HL-60/S4 treated with retinoic acid at 250 ng/mL for 4 days and 3 days (cell line): Measurements from ENCODE around the gene KLF12.

ENCODE experiments used
- in situ Hi-C: fragments of 300-500 bp; cut with MboI; formaldehyde crosslinking; loops from 2 replicates; pipeline ENCODE4 v1.7.0; 2022; ENCODE audit warnings: low sequenced_read_pairs

Gene KLF12

DNA sequence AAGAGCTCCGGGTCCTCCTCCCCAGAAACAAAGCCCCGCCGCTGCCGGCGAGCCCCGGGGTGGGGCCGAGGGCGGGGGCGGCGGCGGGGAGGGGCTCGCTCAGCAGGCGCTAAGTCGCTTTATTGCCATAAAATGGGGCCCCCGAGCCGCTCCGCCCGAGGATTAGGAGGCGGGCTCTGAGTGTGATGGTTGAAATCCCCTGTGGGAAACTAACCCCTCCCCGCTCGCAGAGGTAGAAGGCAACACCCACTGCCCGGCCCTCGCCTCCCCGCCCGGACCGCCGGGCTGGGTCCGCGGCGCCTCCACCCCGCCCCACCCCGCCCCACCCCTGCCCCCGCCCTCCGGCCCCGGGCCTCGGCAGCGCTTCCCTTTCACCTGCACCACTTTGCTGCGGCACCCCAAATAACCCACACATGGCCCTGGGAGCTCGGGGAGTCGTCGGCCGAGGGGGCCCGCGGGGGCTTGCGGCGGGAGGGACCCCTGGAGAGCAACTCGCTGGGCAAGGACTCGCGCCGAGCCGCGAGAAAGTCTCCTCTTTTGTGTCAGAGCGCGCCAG lies at the start of gene KLF12:
Gene KLF12 (minus strand): TSS at position 184 of the 556 bp plus-strand sequence.
- in situ Hi-C loops, result no loop called here

DNA sequence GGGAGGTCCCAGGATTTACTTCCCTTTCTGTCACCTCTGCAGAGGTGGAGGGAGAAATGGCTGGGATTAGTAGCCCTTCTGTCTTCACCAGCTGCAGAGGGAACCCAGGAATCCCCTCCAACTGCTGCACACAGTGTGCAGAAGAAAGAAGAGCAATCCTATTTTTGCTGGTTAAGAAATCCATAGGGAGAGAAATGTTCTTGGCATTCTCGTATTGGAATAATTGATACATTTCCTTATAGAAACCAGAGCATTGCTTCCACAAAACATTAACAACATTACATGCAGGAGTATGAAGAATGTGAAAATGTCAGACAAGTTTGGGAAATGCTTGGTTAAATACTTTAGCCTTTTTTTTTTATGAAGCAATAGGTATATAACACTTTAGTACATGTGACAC lies 48.3 kb upstream of the KLF12 start:
- in situ Hi-C loops, result no loop called here

DNA sequence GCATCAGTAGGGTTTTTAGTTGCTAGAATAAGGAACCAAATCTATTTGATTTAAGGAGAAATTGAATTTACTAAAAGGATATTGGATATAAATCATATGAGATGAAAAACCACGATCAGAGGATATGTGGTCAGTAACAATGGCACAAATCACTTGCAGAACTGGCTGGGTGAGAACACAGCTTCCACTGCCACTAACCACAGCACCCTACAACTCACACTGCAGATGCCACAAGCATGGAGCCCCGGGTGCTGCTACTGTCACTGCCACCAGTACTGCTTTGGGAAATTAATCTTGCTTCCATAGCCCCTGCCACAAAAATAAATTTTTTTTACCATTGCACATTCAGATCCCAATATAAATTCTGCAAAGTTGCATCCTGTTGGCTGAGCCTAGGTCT lies 40.6 kb upstream of the KLF12 start:
- in situ Hi-C loops, result no loop called here

DNA sequence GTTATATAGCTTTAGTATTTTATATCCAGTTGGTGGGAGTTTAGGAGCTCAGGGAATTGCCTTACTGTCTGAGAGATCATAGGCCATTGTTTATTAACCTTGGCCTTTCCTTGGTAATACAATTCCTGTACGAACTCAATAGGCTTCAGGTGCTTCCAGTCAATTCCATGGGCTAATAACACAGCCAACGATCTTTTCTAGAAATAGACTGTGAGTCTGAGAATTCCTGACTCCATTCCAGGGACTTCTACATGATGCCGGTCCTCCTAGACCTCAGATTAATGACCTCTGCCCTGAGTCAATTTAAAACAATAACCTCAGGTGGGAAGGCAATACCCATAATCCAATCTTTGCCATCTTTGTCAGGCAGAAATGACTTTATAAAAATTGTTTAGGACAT lies 39.6 kb upstream of the KLF12 start:
- in situ Hi-C loops, result no loop called here

DNA sequence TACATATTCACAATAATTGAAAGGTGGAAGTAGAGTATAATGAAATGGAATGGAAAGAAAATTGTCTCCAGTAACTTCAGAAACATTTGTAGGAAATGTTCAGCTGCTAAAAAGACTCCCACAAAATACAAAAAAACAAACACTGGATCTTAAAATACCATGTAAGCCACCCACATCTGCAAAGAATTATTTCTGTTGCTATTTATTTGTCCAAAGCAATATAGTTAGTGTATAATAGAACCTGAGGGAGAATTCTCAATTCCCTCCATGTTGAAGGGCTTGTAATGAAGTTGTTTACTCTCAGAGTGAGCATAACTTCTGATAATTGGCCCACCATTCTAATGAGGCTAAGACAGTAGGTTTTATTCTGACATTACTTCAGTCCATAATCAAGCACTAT lies 37.4 kb upstream of the KLF12 start:
- in situ Hi-C loops, result no loop called here

DNA sequence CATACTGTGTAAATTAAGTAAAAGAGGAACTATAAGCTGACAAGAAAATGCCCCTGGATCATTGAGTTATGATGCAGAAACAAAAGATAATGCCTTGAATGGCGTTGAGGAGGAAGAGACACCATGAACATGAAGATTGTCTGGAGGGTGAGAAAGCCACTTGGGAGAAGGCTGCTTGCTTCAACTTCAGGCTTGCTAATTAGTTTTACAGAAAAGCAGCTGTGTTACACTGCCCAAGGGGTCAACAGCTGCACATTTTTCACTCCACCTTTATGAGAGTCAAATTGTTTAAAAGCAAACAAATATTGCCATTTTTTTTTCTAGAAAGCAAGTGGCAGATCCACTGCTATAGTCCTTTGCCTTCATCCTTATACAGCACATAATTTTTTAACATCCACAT lies 35.5 kb upstream of the KLF12 start:
- in situ Hi-C loops, result no loop called here

DNA sequence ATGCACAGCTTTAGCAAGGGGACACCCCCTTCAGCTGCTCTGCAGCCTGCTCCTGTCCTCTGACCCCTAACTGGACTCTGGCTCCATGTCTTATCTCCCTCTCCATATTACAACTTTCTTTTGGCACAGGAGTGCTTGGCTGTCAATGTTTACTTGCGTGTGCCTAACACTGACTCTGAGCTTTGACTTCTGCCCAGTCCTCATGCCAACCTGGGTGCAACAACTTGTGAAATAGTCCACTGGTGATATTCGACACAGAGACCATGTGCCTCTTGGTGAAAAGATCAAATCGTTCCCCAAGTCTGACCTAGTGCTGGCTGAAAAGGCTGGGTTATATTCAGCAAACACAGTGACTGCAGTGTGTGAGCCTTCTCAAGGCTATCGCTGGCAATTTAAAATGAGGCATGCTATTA lies 34.1 kb upstream of the KLF12 start:
- in situ Hi-C loops, result no loop called here

DNA sequence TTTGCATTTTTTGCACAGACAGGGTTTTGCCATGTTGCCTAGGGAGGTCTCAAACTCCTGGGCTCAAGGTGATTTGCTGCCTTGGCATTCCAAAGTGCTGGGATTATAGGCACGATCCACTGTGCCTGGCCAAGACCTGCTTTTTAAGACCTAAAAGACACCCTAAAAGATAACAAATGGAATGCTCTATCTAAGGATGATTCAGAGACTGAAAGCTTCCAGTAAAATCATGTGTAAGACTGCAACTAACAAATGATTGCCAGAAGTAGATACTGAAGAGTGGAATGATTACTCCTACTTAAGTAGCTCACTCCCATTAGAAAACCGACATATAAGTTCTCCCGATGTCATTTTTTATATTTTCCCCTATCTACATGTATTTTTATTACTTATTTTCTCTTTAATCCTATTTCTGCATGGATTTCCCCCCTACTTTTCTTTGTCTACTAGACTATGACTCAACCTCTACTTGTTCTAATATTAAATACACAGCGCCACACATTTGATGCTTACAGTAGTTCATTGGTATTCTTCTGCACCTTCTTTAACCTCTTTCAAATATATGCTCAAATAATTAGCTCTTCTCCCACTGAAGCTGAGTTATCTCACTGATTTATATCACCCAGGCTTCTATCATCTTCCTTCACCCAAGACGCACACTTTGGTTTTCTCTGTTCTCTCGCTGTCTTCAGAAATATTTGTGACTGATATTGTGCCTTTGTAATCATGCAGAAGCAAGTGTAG lies 32.2 kb upstream of the KLF12 start:
- in situ Hi-C loops, result no loop called here

DNA sequence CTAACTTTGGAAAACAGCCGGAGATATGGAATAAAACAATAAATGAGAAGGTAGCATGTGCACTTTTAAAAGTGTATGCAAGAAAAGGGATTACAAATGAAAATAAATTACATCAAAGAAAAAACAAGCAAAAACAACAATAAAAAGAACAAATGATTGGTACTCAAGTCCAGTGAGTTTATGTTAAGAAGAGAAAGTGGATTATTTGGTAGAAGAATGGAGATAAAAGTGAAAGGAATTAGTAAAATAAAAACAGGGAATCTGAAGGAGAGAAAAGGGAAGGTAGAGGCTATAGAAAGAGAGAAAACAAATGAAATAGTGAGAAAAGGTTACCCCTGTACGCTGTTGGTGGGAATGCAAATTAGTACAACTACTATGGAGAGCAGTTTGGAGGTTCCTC lies 28.6 kb upstream of the KLF12 start:
- in situ Hi-C loops, result no loop called here

DNA sequence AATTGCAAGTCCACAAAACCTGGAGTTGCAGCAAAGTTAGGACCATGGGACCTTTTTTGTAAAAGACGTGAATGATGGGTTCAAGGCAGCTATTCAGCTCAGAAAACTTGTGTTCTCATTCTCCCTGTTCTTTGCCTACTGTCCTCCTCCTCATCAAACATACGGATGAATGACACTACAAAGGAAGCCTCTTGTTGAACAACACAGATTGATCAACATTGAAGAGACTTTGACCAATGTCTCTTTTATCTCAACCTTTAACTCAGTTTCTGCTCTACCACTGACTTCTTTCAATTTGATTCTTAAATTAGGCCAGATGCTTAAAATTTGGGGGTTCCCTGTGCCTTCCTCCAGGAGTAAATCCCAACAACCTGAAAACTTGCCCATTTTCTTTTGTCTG lies 27.9 kb upstream of the KLF12 start:
- in situ Hi-C loops, result no loop called here

DNA sequence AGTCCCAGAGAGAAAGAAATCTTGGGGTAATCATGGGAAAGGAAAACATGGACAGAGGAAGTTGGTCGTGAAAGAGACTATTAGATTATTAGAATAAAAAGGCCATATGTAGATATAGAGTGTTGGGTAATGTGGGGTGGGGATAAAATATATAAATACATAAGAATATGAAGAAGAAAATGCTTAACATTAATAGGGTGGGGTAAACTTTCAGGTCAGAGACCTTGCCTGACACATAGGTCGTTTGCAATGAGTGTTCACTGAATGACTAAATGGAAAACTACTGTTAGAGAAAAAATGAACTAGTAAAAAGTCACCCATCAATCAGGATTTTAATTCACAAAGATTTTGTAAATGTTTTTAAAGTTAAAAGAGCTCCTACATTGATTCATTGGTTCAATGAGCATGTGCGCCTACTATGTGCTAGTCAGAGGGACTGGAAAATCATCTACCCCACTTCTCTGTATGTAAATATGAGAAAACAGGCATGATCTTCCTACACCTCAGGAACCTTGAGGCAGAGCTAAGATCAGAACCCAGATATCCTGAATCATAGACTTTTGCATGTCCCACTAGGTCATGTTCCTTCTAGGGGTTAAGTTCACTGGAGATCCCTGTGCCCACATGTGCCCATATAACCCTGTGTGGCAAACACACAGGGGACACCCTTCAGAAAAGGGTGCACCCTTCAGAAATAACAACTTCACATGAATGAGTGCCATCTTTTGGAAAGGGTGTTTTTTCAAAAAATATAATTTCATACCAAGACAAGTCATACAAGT lies 24.6 kb upstream of the KLF12 start:
- in situ Hi-C loops, result no loop called here

DNA sequence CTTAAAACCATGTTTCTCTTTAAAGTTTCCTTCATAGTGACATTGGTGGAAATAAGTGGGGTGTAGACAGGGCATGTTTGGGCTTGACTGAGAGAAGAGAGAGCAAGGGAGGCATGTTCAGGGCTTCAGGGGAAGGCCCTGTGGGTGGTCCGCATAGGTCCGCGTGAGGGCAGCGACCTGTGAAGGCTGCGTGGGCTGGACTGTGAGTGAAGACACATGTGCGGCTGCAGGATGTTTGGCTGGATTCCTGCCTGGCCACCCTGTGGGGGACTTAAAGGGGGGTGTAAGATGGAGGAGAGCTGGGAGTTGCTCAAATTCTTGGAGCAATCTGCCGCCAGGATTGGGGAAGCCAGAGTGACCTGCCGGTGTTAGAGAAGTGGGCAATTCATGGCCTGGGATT lies 23.8 kb upstream of the KLF12 start:
- in situ Hi-C loops, result no loop called here

DNA sequence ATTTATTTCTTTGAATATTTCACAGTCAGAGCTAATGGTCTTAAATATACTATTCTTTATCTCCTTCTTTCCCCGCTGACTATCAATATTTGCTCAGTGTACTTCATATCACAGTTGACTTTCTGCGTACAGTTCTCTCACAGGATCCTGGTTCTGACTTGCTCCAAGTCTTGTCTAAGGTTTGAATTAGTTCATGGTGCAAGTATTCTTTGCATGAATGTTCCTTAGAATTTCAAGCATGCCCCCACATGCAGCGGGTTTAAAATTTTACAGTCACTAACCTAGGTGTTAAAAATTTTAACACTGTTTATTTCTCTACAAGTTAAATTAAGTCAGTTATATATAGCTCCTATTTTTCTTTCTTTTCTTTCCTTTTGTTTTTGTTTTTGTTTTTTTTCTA lies 20.8 kb upstream of the KLF12 start:
- in situ Hi-C loops, result no loop called here

DNA sequence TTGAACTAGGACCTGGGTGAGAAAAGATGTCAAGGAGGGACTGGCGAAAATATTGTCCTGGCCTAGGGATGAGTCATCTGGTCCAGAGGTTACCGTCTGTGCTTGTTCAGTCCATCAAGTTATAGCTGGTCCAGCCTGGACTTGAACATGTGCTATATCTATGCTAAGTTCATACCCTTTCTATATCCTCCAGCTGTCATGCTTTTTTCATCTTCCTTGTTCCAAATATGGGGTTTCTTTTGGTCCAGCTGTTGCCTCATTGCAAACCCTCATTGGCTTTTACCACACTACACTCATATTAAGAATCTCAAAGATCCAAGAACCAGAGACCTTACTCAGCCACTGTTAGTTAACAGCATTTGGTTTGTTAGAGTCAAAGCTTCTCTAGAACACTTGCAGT lies 19.1 kb upstream of the KLF12 start:
- in situ Hi-C loops, result no loop called here

DNA sequence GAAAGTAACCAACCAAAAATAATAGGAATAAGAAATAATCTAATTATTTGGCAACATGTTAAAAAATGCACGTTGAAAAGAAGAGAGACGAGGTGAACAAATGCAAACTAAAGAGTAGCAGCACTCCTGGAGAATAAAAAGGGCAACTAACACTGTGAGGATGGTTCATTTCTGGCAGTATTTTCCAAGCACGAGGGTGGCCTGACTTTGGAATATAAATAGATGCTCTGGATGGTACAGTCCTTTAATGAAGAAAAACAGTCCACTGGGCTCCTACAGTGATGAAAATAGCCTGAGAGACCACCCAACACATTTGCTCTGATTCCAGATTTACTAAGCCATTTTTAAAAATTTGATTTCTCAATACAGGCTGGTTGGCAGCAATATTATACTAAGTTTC lies 17.7 kb upstream of the KLF12 start:
- in situ Hi-C loops, result no loop called here

DNA sequence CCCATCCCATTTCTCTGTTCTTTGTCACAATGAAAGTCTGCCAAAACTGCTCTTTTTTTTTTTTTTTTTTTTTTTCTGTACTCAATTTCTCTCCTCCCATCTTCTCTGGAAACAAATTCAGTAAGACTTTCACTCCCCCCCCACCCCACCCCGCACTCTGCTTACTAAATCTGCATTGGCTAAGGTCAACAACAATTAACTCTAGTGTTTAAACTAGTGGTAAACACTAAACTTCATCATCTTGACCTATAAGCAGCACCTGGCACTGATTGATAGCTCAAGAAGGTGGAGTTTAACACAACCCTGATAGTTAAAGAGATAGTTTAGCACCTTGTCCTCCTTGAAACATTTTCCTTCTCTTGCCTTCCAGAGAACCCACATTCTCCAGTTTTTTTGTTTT lies 14.1 kb upstream of the KLF12 start:
- in situ Hi-C loops, result no loop called here

DNA sequence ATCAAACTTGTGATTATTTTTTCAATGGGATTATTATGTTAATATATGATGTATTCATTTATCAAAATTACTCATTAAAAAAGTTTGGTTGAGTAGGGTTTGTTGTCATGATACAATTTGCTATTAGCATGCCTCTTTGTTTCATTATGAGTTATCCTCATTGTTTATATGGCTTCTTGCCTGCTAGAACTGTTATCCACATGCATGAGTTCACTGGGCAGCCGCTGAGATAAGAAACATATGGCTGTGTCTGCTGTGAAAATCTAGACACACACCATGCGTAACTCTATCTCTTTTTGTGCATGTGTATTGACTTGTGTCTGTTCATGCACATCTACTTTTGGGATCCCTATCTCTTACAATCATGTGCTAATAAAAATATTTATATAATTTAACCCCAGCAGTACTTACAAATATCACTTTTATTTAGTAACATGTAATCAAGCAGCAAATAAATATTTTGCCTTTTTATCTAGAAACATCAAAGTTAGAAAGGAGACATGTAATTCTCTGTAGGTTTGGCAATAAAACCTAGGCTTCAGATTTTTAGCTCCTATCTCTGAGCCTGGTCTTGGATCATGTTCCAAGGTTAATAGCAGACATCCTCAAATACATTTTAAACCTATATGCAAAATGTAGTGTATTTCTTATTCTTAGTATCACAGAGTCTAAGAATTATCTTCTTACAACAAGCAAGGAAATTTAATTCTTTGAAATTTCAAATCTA lies 11.2 kb upstream of the KLF12 start:
- in situ Hi-C loops, result no loop called here

DNA sequence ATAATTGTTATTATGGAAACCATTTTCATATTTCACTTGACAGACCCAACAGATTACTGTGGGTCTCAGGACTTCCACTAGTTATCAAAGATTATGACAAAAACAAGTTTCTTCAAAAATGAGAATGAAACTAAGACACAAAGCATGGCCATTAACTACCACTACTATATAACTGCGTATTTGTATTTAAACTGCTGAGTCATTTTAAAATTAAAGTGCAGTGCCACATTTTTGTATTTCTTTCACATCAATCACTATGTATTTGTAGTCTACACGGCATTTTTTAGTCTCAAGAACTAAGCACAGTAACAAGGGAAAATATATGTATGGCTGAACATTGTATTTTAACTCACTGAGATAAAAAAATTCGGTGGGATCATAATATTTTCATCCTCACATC lies 10.1 kb upstream of the KLF12 start:
- in situ Hi-C loops, result no loop called here

DNA sequence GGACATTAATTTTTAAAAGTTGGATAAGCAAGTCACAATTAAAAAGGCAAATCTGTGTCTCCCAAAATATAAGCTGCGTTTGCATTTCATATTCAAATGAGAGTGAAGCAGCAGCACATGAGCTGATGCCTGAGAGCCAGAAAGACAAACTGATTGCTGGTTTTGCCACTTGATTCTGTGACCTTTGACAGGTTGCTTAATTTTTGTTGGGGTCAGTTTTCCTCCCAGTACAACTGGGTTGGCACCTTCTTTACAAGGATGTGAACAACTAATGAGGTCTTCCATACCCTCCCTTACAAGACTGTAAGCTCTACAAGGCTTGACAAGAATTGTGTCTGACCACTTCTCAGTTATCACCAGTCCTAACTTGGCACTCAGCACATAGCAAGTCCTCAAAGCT lies 8.1 kb upstream of the KLF12 start:
- in situ Hi-C loops, result no loop called here

DNA sequence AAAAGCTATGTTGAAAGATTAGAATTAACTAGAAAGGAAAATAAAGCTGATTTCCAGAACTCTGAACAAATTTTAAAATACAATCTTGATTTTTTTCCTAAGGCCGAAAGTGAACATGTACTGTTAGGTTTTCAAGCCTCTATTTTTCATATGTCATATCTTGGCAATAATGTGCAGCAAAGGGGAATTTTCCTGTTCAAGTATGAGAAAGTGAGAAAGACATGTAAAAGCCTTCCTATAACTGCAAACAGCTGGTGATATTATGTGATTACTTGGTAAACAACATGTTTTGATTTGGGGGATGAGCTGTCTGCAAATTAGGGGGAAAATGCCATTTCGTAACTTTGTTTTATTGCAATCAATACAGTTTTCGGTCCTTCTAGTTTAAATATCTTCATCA lies 4.0 kb upstream of the KLF12 start:
- in situ Hi-C loops, result no loop called here

DNA sequence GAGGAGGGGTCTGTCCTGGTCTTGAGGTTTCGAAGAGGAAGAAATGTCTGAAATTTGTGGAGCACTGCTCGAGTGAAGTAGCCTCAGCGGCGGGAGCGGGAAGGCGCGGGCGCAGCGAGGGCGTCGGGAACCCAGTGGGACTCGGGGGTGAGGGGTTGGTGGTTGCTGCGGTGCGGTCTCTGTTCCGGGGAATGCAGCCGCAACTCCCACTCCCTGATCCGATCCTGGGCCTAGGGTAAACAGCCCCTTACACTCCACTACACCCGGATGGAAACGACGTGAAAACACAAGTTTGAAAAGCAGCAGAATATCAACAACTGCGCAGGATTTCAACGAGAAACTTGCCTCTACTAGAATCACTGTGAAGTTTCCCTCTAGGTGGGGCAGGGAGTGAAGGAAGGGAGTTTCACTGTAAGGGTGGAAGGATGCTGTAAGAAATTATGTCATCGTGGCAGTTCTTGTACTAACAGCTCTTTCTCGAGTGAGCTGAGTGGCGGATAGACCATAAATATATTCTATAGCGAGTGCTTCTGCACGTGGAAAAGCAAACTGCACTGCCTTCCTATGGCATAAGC lies 2.0 kb upstream of the KLF12 start:
- in situ Hi-C loops, result no loop called here
